HG03103 (cell line): ENCODE measurements around the gene MAML1.
"Not testable (repeated sequence)": the region's sequence is repeated elsewhere in the genome, so short reads cannot be mapped to it uniquely, and the experiment has no call there.

Experiments
- ATAC-seq: cut with Tn5 transposase; IDR thresholded peaks from one replicate; pipeline ENCODE4 v1.9.1; 2021; ENCODE audit warnings: low read depth; ENCODE audit not compliant: unreplicated experiment

Gene MAML1

GRCh38 chr5:179789278-179789677 is 56.7 kb downstream of the MAML1 start:
- ATAC-seq: not testable (repeated sequence)

- no peak for ATAC-seq
Observed at GRCh38 chr5:179791881-179792611, 59.4 kb downstream of the MAML1 start.

- ATAC-seq: no peak
Observed at GRCh38 chr5:179792612-179793467, 60.2 kb downstream of the MAML1 start.

- no peak for ATAC-seq
Observed at GRCh38 chr5:179793468-179794139, 61.0 kb downstream of the MAML1 start, which contains the start of gene LTC4S. LTC4S (plus strand) TSS chr5:179793986; CDS start chr5:179794081, 95 bp downstream.

GRCh38 chr5:179794171-179794570 is 61.5 kb downstream of the MAML1 start:
- no peak for ATAC-seq

GRCh38 chr5:179794575-179794974 is 62.0 kb downstream of the MAML1 start:
- no peak for ATAC-seq

- ATAC-seq: no peak
Observed at GRCh38 chr5:179795049-179795862, 62.6 kb downstream of the MAML1 start.

- ATAC-seq: peak; percentile 58
Observed at GRCh38 chr5:179795863-179796833, 63.5 kb downstream of the MAML1 start.

GRCh38 chr5:179796877-179797608 is 64.4 kb downstream of the MAML1 start:
- no peak for ATAC-seq

- ATAC-seq: no peak
Observed at GRCh38 chr5:179797741-179798140, 65.1 kb downstream of the MAML1 start.

GRCh38 chr5:179798144-179798770 is 65.6 kb downstream of the MAML1 start:
- no peak for ATAC-seq

- no peak for ATAC-seq
Observed at GRCh38 chr5:179798771-179799643, 66.4 kb downstream of the MAML1 start.

- no peak for ATAC-seq
Observed at GRCh38 chr5:179799644-179799973, 67.0 kb downstream of the MAML1 start.

GRCh38 chr5:179800071-179800695 is 67.6 kb downstream of the MAML1 start:
- ATAC-seq: no peak

GRCh38 chr5:179800696-179801201 is 68.1 kb downstream of the MAML1 start:
- no peak for ATAC-seq
